ENCODE measurements around the gene SMIM12.

The SMIM12 gene

GRCh38 chr1:34870395-34870794, 10.8 kb upstream of the SMIM12 start:
- no peak for ATAC-seq (ENCODE audit: insufficient read depth, low read depth)
- DNase-seq: no peak
- H3K4me2 ChIP-seq (ENCODE audit: insufficient read depth, low read length): no peak overlapping the region
- peaks cover 10% of the 10 kb centered on the region for H3K4me1 ChIP-seq (ENCODE audit: insufficient read depth, low read length)
- H3K36me3 ChIP-seq (ENCODE audit: insufficient read depth, low read length): no peaks in the 10 kb centered on the region
- H4K20me1 ChIP-seq (ENCODE audit: insufficient read depth, low read length): no peaks in the 10 kb centered on the region
- no peaks in the 10 kb centered on the region for H3K79me2 ChIP-seq (ENCODE audit: insufficient read depth, low read length)
- no peak overlapping the region for H3K27ac ChIP-seq (ENCODE audit: low read length)
- H2AFZ ChIP-seq (ENCODE audit: low read depth, low read length): no peak overlapping the region
- peaks cover 43% of the 10 kb centered on the region for H3K27me3 ChIP-seq (ENCODE audit: insufficient read depth, low read length, poor library complexity)
- TF ChIP-seq EZH2 (IDR thresholded peaks at IDR 0.05; ENCODE audit: borderline replicate concordance, low read depth, low read length, severe bottlenecking): no peak
- no peak for TF ChIP-seq CTCF (IDR thresholded peaks at IDR 0.05; ENCODE audit: borderline replicate concordance, extremely low read depth, low read length, poor library complexity, severe bottlenecking)
- no peak overlapping the region for H3K4me3 ChIP-seq (ENCODE audit: low read depth in 1 of 2, low read length in 2 of 2)
- no peaks in the 10 kb centered on the region for H3K9me3 ChIP-seq (ENCODE audit: insufficient read depth, low read length, severe bottlenecking)
- H3K9ac ChIP-seq (ENCODE audit: low read depth, low read length): no peak overlapping the region

GRCh38 chr1:34869760-34870159, 10.2 kb upstream of the SMIM12 start:
- H3K27ac ChIP-seq (ENCODE audit: low read length): no peak overlapping the region
- no peak overlapping the region for H3K4me2 ChIP-seq (ENCODE audit: insufficient read depth, low read length)
- peaks cover 10% of the 10 kb centered on the region for H3K4me1 ChIP-seq (ENCODE audit: insufficient read depth, low read length)
- no peaks in the 10 kb centered on the region for H3K9me3 ChIP-seq (ENCODE audit: insufficient read depth, low read length, severe bottlenecking)
- DNase-seq: no peak
- no peaks in the 10 kb centered on the region for H4K20me1 ChIP-seq (ENCODE audit: insufficient read depth, low read length)
- no peak overlapping the region for H3K4me3 ChIP-seq (ENCODE audit: low read depth in 1 of 2, low read length in 2 of 2)
- H2AFZ ChIP-seq (ENCODE audit: low read depth, low read length): no peak overlapping the region
- peaks cover 43% of the 10 kb centered on the region for H3K27me3 ChIP-seq (ENCODE audit: insufficient read depth, low read length, poor library complexity)
- H3K79me2 ChIP-seq (ENCODE audit: insufficient read depth, low read length): no peaks in the 10 kb centered on the region
- TF ChIP-seq CTCF (IDR thresholded peaks at IDR 0.05; ENCODE audit: borderline replicate concordance, extremely low read depth, low read length, poor library complexity, severe bottlenecking) (no peak), EZH2 (IDR thresholded peaks at IDR 0.05; ENCODE audit: borderline replicate concordance, low read depth, low read length, severe bottlenecking) (no peak)
- H3K36me3 ChIP-seq (ENCODE audit: insufficient read depth, low read length): no peaks in the 10 kb centered on the region
- H3K9ac ChIP-seq (ENCODE audit: low read depth, low read length): no peak overlapping the region
- ATAC-seq (ENCODE audit: insufficient read depth, low read depth): no peak

- no peak for ATAC-seq (ENCODE audit: insufficient read depth, low read depth)
- no peak overlapping the region for H3K9ac ChIP-seq (ENCODE audit: low read depth, low read length)
- H3K79me2 ChIP-seq (ENCODE audit: insufficient read depth, low read length): no peaks in the 10 kb centered on the region
- H3K36me3 ChIP-seq (ENCODE audit: insufficient read depth, low read length): no peaks in the 10 kb centered on the region
- peaks cover 33% of the 10 kb centered on the region for H3K27me3 ChIP-seq (ENCODE audit: insufficient read depth, low read length, poor library complexity)
- DNase-seq: no peak
- H3K9me3 ChIP-seq (ENCODE audit: insufficient read depth, low read length, severe bottlenecking): no peaks in the 10 kb centered on the region
- no peak overlapping the region for H3K4me2 ChIP-seq (ENCODE audit: insufficient read depth, low read length)
- peaks cover 10% of the 10 kb centered on the region for H3K4me1 ChIP-seq (ENCODE audit: insufficient read depth, low read length)
- H3K4me3 ChIP-seq (ENCODE audit: low read depth in 1 of 2, low read length in 2 of 2): no peak overlapping the region
- TF ChIP-seq EZH2 (IDR thresholded peaks at IDR 0.05; ENCODE audit: borderline replicate concordance, low read depth, low read length, severe bottlenecking): no peak
- TF ChIP-seq CTCF (IDR thresholded peaks at IDR 0.05; ENCODE audit: borderline replicate concordance, extremely low read depth, low read length, poor library complexity, severe bottlenecking): no peak
- H4K20me1 ChIP-seq (ENCODE audit: insufficient read depth, low read length): no peaks in the 10 kb centered on the region
- no peak overlapping the region for H3K27ac ChIP-seq (ENCODE audit: low read length)
- H2AFZ ChIP-seq (ENCODE audit: low read depth, low read length): no peak overlapping the region
These were observed 8.9 kb upstream of the SMIM12 start for GRCh38 chr1:34868230-34869049.

Data from DND-41 (cell line).